Panc1 (cell line): ENCODE measurements around the gene CCDC83. TPM values are rescaled to one million over a fixed set of nuclear protein-coding genes. Genes with fewer than 3 reads are reported as not detected.

Experiments
- ATAC-seq: fragments of 200-7000 bp; cut with Tn5 transposase; 2 replicates; pipeline ENCODE4 v1.9.1; 2020; ENCODE audit warnings: mild to moderate bottlenecking, moderate library complexity
- BruUV-seq: library from RNA; stranded (reverse); fragments of 400-500 nt; replicated peaks from 2 replicates; lab custom pipeline; 2021; lab: Mats Ljungman, UMichigan
- CTCF ChIA-PET: fragments of 300-600 bp; sonication (Branson Sonifier 250); formaldehyde crosslinking; loops from one replicate; lab custom pipeline; 2022; ENCODE audit warnings: antibody characterized with exemption; lab: Charles Lee
- POLR2A ChIA-PET: fragments of 300-600 bp; sonication (Branson Sonifier 250); formaldehyde crosslinking; loops from one replicate; lab custom pipeline; 2022; ENCODE audit warnings: antibody characterized with exemption; lab: Charles Lee
- DNase-seq: peaks from one replicate; pipeline ENCODE4 v3.0.0-alpha.2; 2010; ENCODE audit warnings: low read depth, low spot score
- H3K27ac ChIP-seq: 2 replicates; pipeline ENCODE4 v1.5.1; 2011; ENCODE audit warnings: mild to moderate bottlenecking, low read length, inconsistent platforms
- H3K27me3 ChIP-seq: fragments of 200-500 bp; sonication (Bioruptor generic); 2 replicates; pipeline ENCODE4 v1.6.0; 2014; ENCODE audit warnings: low read length, inconsistent platforms; ENCODE audit not compliant: control insufficient read depth, insufficient read depth
- H3K36me3 ChIP-seq: fragments of 200-500 bp; sonication (Bioruptor generic); 2 replicates; pipeline ENCODE4 v1.5.1; 2014; ENCODE audit warnings: inconsistent platforms, mild to moderate bottlenecking, low read length, moderate library complexity; ENCODE audit not compliant: control insufficient read depth, insufficient read depth
- H3K4me1 ChIP-seq: 2 replicates; pipeline ENCODE4 v1.5.1; 2011; ENCODE audit warnings: inconsistent platforms, mild to moderate bottlenecking, low read length, moderate library complexity; ENCODE audit not compliant: control insufficient read depth, insufficient read depth
- H3K4me3 ChIP-seq, 2 experiments: 2 replicates each; pipeline ENCODE4 v1.5.1; 2011 to 2012; ENCODE audit warnings: low read depth in 2 of 2, low read length in 2 of 2, mild to moderate bottlenecking in 2 of 2, inconsistent platforms in 1 of 2, moderate library complexity in 1 of 2
- H3K9me3 ChIP-seq: fragments of 200-500 bp; sonication (Bioruptor generic); 2 replicates; pipeline ENCODE4 v1.5.1; 2014; ENCODE audit warnings: low read depth, mild to moderate bottlenecking, inconsistent platforms, low read length, moderate library complexity; ENCODE audit not compliant: control insufficient read depth, insufficient read depth
- POLR2AphosphoS5 ChIP-seq: IDR thresholded peaks from 2 replicates; pipeline ENCODE4 v1.6.1; 2012; ENCODE audit warnings: mild to moderate bottlenecking, low read depth, low read length, moderate library complexity
- SIN3A ChIP-seq: IDR thresholded peaks from 2 replicates; pipeline ENCODE4 v1.6.1; 2012; ENCODE audit warnings: low read depth, mild to moderate bottlenecking, low read length, moderate library complexity, borderline replicate concordance; ENCODE audit not compliant: insufficient read depth
- TCF7L2 ChIP-seq: IDR thresholded peaks from 2 replicates; pipeline ENCODE4 v1.6.1; 2011; ENCODE audit warnings: mild to moderate bottlenecking, low read depth, low read length, inconsistent platforms
- in situ Hi-C: cut with HindIII; loops from 2 replicates; pipeline ENCODE4 v1.10.0; 2016; ENCODE audit warnings: low sequenced_read_pairs, low pct_unique_long_range_greater_than_20kb
- intact Hi-C: fragments of 100-400 bp; cut with micrococcal nuclease; formaldehyde crosslinking; loops from one replicate; pipeline ENCODE4 v1.10.0; 2022; ENCODE audit not compliant: unreplicated experiment
- total RNA-seq: library from RNA; stranded (reverse); gene quantifications from one replicate; pipeline ENCODE4 v1.2.1, GENCODE V29; 2021; ENCODE audit not compliant: unreplicated experiment
- TF ChIP-seq, protein P1 (sequence below): fragments of 450-650 bp; IDR thresholded peaks from 2 replicates; pipeline ENCODE4 v1.5.1; 2017; ENCODE audit warnings: mild to moderate bottlenecking
- TF ChIP-seq, protein P2 (sequence below), 2 experiments: IDR thresholded peaks; 2 replicates each; pipeline ENCODE4 v1.6.1; 2011 to 2012; ENCODE audit warnings: low read depth in 2 of 2, control low read depth in 1 of 2, low read length in 1 of 2, mild to moderate bottlenecking in 1 of 2, moderate library complexity in 1 of 2; ENCODE audit not compliant: insufficient read depth in 1 of 2

Gene CCDC83
- total RNA-seq, 1 experiment from 2014 or later = not detected

GRCh38 chr11:85826116-85826855 lies 28.9 kb upstream of the CCDC83 start:
- Histone ChIP-seq H3K4me1 (peaks cover 55% of the 10 kb centered on the region), H3K36me3 (no peaks in the 10 kb centered on the region), H3K9me3 (no peaks in the 10 kb centered on the region; the same call in 1 of the 2 replicates), H3K4me3 (no peak overlapping the region), H3K27ac (peak overlapping the region; percentile 95), H3K27me3 (no peaks in the 10 kb centered on the region)
- DNase-seq (no peak), ATAC-seq (peak; percentile 47)
- TF ChIP-seq SIN3A = no peak
- TF ChIP-seq, protein P1, sequence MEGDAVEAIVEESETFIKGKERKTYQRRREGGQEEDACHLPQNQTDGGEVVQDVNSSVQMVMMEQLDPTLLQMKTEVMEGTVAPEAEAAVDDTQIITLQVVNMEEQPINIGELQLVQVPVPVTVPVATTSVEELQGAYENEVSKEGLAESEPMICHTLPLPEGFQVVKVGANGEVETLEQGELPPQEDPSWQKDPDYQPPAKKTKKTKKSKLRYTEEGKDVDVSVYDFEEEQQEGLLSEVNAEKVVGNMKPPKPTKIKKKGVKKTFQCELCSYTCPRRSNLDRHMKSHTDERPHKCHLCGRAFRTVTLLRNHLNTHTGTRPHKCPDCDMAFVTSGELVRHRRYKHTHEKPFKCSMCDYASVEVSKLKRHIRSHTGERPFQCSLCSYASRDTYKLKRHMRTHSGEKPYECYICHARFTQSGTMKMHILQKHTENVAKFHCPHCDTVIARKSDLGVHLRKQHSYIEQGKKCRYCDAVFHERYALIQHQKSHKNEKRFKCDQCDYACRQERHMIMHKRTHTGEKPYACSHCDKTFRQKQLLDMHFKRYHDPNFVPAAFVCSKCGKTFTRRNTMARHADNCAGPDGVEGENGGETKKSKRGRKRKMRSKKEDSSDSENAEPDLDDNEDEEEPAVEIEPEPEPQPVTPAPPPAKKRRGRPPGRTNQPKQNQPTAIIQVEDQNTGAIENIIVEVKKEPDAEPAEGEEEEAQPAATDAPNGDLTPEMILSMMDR = peak; percentile 86
- ChIA-PET POLR2A (interaction anchor here (1.3 kb wide), 1 partner anchor 109 kb away, joined by 4 read pairs; no protein-coding TSS in a partner anchor), CTCF (interaction anchor here (1.9 kb wide), 1 partner anchor 16 kb away, joined by 10 read pairs; the partner anchor contains the start of gene SYTL2)
- in situ Hi-C loops (no loop called here), intact Hi-C loops (loop anchor here (5.0 to 10.0 kb wide), 2 partner anchors 109 to 231 kb away; no protein-coding TSS in a partner anchor)
- no TSS peak for BruUV-seq

GRCh38 chr11:85827748-85828639 lies 27.2 kb upstream of the CCDC83 start:
- H3K4me1 ChIP-seq = peaks cover 52% of the 10 kb centered on the region
- no peak overlapping the region for H3K4me3 ChIP-seq
- intact Hi-C loops = loop anchor here (5.0 to 10.0 kb wide), 2 partner anchors 111 to 233 kb away; no protein-coding TSS in a partner anchor
- TF ChIP-seq, protein P1 = no peak
- TF ChIP-seq, protein P2, sequence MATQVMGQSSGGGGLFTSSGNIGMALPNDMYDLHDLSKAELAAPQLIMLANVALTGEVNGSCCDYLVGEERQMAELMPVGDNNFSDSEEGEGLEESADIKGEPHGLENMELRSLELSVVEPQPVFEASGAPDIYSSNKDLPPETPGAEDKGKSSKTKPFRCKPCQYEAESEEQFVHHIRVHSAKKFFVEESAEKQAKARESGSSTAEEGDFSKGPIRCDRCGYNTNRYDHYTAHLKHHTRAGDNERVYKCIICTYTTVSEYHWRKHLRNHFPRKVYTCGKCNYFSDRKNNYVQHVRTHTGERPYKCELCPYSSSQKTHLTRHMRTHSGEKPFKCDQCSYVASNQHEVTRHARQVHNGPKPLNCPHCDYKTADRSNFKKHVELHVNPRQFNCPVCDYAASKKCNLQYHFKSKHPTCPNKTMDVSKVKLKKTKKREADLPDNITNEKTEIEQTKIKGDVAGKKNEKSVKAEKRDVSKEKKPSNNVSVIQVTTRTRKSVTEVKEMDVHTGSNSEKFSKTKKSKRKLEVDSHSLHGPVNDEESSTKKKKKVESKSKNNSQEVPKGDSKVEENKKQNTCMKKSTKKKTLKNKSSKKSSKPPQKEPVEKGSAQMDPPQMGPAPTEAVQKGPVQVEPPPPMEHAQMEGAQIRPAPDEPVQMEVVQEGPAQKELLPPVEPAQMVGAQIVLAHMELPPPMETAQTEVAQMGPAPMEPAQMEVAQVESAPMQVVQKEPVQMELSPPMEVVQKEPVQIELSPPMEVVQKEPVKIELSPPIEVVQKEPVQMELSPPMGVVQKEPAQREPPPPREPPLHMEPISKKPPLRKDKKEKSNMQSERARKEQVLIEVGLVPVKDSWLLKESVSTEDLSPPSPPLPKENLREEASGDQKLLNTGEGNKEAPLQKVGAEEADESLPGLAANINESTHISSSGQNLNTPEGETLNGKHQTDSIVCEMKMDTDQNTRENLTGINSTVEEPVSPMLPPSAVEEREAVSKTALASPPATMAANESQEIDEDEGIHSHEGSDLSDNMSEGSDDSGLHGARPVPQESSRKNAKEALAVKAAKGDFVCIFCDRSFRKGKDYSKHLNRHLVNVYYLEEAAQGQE (IDR thresholded peaks at IDR 0.05; ENCODE audit: insufficient read depth in 1 of 2, low read depth in 2 of 2, low read length in 1 of 2) = peak in 1 of 2 experiments; percentile 47; a peak in 1 of 4 replicates
- TF ChIP-seq POLR2AphosphoS5 (peak; percentile 78), TCF7L2 (peak; percentile 98), SIN3A (no peak)
- DNase-seq (peak; percentile 88), ATAC-seq (peak; percentile 83)
- ChIA-PET CTCF (interaction anchor here (1.0 kb wide), 1 partner anchor 27 kb away, joined by 3 read pairs; no protein-coding TSS in a partner anchor), POLR2A (interaction anchor here (0.6 to 1.3 kb wide), 4 partner anchors 9 to 110 kb away, joined by 3 to 5 read pairs (median 4); no protein-coding TSS in a partner anchor)
- no peaks in the 10 kb centered on the region for H3K36me3 ChIP-seq
- no TSS peak for BruUV-seq
- in situ Hi-C loops = no loop called here
- H3K9me3 ChIP-seq = no peaks in the 10 kb centered on the region; the same call in 1 of the 2 replicates
- peak overlapping the region; percentile 95 for H3K27ac ChIP-seq
- no peaks in the 10 kb centered on the region for H3K27me3 ChIP-seq
